ENCODE data around the gene HCK. TPM values are rescaled to one million over a fixed set of nuclear protein-coding genes. Genes with fewer than 3 reads are reported as not detected.

Gene HCK
- total and polyA plus RNA-seq, 8 donors: 0.42 to 12.9 (median 2.2) TPM

DNA sequence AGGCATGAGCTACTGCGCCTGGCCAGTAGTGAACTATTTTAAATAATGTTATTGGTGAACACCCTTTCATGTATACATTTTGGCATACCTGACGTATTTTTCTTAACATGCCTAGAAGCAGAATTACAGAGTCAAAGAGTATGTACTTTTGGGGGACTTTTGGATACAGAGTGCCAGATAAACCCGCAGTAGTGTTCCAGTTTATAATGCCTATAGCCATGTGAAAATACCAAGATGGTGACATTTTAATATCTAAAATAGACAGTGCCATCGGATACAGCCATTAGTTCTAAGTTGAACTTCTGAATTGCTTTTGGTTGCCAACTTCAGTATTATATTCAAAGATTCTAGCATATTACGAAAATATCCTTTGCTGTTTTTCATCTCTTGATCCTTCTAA is 77.8 kb downstream of the HCK start:
- TF ChIP-seq, protein P1, sequence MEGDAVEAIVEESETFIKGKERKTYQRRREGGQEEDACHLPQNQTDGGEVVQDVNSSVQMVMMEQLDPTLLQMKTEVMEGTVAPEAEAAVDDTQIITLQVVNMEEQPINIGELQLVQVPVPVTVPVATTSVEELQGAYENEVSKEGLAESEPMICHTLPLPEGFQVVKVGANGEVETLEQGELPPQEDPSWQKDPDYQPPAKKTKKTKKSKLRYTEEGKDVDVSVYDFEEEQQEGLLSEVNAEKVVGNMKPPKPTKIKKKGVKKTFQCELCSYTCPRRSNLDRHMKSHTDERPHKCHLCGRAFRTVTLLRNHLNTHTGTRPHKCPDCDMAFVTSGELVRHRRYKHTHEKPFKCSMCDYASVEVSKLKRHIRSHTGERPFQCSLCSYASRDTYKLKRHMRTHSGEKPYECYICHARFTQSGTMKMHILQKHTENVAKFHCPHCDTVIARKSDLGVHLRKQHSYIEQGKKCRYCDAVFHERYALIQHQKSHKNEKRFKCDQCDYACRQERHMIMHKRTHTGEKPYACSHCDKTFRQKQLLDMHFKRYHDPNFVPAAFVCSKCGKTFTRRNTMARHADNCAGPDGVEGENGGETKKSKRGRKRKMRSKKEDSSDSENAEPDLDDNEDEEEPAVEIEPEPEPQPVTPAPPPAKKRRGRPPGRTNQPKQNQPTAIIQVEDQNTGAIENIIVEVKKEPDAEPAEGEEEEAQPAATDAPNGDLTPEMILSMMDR (IDR thresholded peaks at IDR 0.05): no peak
- Histone ChIP-seq H3K4me3 (no peak overlapping the region), H3K27ac (no peak overlapping the region), H3K9me3 (no peaks in the 10 kb centered on the region), H3K4me1 (no peaks in the 10 kb centered on the region), H3K27me3 (no peaks in the 10 kb centered on the region), H3K36me3 (no peaks in the 10 kb centered on the region)
- no peak for ATAC-seq
- intact Hi-C loops (cut with DNase I): no loop called here
- no peak for FAIRE-seq
- DNase-seq: no peak
- WGBS, 2 donors: 91 to 94% methylated on average over 5 of the region's 5 CpGs

DNA sequence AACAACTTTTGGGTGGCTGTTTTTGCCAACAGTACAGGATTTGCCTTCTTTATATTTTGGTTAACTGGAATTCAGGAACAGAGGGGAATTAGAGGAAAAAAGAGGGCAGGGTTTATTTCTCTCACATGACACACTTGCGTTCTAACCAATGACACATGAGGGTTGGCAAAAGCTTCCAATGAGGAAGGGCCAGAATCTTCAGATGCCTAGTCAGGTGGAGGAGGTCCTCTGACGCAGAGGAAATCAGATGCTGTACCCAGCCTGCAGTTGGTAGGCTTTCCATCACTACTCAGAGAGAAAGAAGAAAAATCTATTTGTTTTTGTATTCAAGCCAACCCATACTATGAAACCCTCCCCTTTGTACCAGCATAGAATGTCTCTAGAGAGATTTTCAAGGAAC is 78.3 kb downstream of the HCK start:
- FAIRE-seq: no peak
- TF ChIP-seq, protein P1 (IDR thresholded peaks at IDR 0.05): no peak
- DNase-seq: no peak
- Histone ChIP-seq H3K9me3 (no peaks in the 10 kb centered on the region), H3K27ac (no peak overlapping the region), H3K4me1 (no peaks in the 10 kb centered on the region), H3K27me3 (no peaks in the 10 kb centered on the region), H3K36me3 (no peaks in the 10 kb centered on the region), H3K4me3 (no peak overlapping the region)
- 45 to 94% methylated on average over 2 of the region's 2 CpGs for WGBS, 2 donors
- intact Hi-C loops (cut with DNase I): no loop called here
- no peak for ATAC-seq

DNA sequence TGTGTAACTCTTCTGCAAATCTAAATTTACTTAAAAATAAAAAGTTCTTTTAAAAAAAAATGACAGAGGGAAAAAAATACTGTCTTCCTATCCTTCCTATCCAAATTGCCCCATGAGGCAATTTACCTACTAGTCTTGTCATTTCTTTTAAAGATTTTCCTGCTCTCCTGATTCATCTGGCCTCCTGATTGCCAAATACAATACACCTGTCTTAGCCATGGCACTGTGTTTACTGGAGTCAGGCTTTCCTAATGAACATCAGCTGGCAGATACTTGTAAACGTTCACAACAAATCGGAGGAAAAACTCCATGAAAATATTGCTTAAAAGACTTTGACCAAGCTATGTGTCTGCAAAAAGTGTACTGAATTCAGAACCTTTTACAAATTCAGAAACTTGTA is 78.9 kb downstream of the HCK start:
- Histone ChIP-seq H3K27ac (no peak overlapping the region), H3K36me3 (no peaks in the 10 kb centered on the region), H3K4me1 (no peaks in the 10 kb centered on the region), H3K4me3 (no peak overlapping the region), H3K9me3 (no peaks in the 10 kb centered on the region), H3K27me3 (no peaks in the 10 kb centered on the region)
- 27 to 74% methylated on average over 2 of the region's 2 CpGs for WGBS, 2 donors
- DNase-seq (no peak), ATAC-seq (no peak), FAIRE-seq (no peak)
- intact Hi-C loops (cut with DNase I): no loop called here
- TF ChIP-seq, protein P1 (IDR thresholded peaks at IDR 0.05): no peak

DNA sequence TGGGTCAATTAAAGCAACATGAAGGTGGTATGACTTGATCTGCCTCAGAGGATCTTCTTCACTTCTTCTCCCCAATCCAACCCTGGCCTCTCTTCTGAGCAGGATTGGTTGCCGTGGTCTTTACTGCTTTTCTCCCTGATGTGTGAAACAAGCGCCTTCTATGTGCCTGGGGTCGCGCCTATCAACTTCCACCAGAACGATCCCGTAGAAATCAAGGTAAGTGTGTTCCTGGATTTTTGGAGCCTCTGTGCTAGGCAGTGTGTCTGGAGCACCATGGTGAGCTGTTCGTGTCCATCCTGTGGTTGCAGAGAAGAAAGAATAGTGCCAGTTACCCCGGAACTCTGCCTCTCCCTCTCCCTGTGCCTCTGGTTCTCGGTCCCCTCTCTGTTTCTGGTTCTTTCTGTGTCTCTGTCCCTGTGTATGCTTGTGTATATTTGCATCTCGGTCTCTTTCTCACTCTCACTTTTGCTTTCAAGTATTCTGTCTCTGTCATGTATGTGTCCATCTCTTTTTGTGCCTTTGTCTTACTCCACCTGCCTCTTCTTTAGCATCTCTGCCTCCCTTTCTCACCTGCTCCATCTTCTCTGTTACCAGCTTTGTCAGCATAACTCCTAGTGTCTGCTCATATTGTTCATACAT is 81.0 kb downstream of the HCK start:
- no peak for DNase-seq
- Histone ChIP-seq H3K4me3 (no peak overlapping the region), H3K36me3 (no peaks in the 10 kb centered on the region), H3K27ac (no peak overlapping the region), H3K27me3 (no peaks in the 10 kb centered on the region), H3K4me1 (no peaks in the 10 kb centered on the region), H3K9me3 (no peaks in the 10 kb centered on the region)
- no peak for FAIRE-seq
- TF ChIP-seq, protein P1 (IDR thresholded peaks at IDR 0.05): no peak
- WGBS, 2 donors: 96 to 98% methylated on average over 10 of the region's 10 CpGs
- no peak for ATAC-seq
- intact Hi-C loops (cut with DNase I): no loop called here

DNA sequence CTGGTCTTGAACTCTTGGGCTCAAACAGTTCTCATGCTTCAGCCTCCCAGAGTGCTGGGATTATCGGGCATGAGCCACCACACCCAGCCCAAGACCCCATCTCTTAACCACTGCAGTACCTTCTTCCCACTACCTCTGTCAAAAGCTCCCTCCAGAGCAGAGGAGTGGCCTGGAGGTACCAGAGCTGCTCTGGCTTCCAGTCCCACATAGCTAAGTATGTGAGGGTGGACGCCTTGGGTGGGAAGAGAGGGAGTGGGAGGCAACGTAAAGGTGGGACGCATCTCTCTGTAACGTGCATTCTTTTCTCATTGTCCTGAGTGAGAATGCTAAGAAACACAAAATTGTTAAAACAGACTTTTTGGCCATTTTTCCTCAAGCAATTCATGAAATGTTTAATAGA is 82.0 kb downstream of the HCK start:
- no peaks in the 10 kb centered on the region for H3K9me3 ChIP-seq
- H3K4me1 ChIP-seq: no peaks in the 10 kb centered on the region
- TF ChIP-seq, protein P1 (IDR thresholded peaks at IDR 0.05): no peak
- DNase-seq (no peak), ATAC-seq (no peak), FAIRE-seq (no peak)
- H3K27me3 ChIP-seq: no peaks in the 10 kb centered on the region
- intact Hi-C loops (cut with DNase I): no loop called here
- H3K4me3 ChIP-seq: no peak overlapping the region
- H3K36me3 ChIP-seq: no peaks in the 10 kb centered on the region
- no peak overlapping the region for H3K27ac ChIP-seq
- WGBS, 2 donors: 93% methylated on average over 5 of the region's 5 CpGs

All from pancreas (tissue), 10 donors.